ENCODE results near the gene CYP4V2.
"Not testable (repeated sequence)": the region's sequence is repeated elsewhere in the genome, so short reads cannot be mapped to it uniquely, and the experiment has no call there.

CYP4V2 gene

GRCh38 chr4:186244835-186245234 is 53.5 kb downstream of the CYP4V2 start:
- no peak for DNase-seq (ENCODE audit: insufficient read length, low spot score)
- no peak for TF ChIP-seq CTCF (IDR thresholded peaks at IDR 0.05; ENCODE audit: insufficient read depth, missing control alignments)
- no peak for FAIRE-seq

GRCh38 chr4:186247062-186247752 is 55.8 kb downstream of the CYP4V2 start:
- not testable (repeated sequence) for FAIRE-seq

GRCh38 chr4:186248643-186249042 is 57.3 kb downstream of the CYP4V2 start:
- no peak for TF ChIP-seq CTCF (IDR thresholded peaks at IDR 0.05; ENCODE audit: insufficient read depth, missing control alignments)
- FAIRE-seq (no peak), DNase-seq (ENCODE audit: insufficient read length, low spot score) (no peak)

More at GRCh38 chr4:186247062-186247752, 55.8 kb downstream of the CYP4V2 start:
- not testable (repeated sequence) for DNase-seq (ENCODE audit: insufficient read length, low spot score)

GRCh38 chr4:186249785-186250754 is 58.7 kb downstream of the CYP4V2 start:
- DNase-seq (ENCODE audit: insufficient read length, low spot score) = no peak
- TF ChIP-seq CTCF (IDR thresholded peaks at IDR 0.05; ENCODE audit: insufficient read depth, missing control alignments) = no peak
- no peak for FAIRE-seq

- no peak for TF ChIP-seq CTCF (IDR thresholded peaks at IDR 0.05; ENCODE audit: insufficient read depth, missing control alignments)
- DNase-seq (ENCODE audit: insufficient read length, low spot score) (no peak), FAIRE-seq (no peak)
These were observed 59.4 kb downstream of the CYP4V2 start for GRCh38 chr4:186250760-186251159.

GRCh38 chr4:186255122-186255521 is 63.8 kb downstream of the CYP4V2 start:
- no peak for FAIRE-seq

More at GRCh38 chr4:186255122-186255521, 63.8 kb downstream of the CYP4V2 start:
- no peak for DNase-seq (ENCODE audit: insufficient read length, low spot score)
- no peak for TF ChIP-seq CTCF (IDR thresholded peaks at IDR 0.05; ENCODE audit: insufficient read depth, missing control alignments)

All from D721Med (cell line).